Dendritic cell treated with granulocyte-macrophage colony-stimulating factor and Interleukin-4, amounts not matched to agents 40 ng/mL and 50 ng/mL, for 4 days (primary cell): ENCODE data around the gene AGPAT4.

Experiments
- H3K27ac Mint-ChIP-seq: one replicate; pipeline ENCODE4 v1.8.0; 2022; ENCODE audit warnings: mild to moderate bottlenecking, mixed read lengths
- H3K27me3 Mint-ChIP-seq: one replicate; pipeline ENCODE4 v1.8.0; 2022; ENCODE audit warnings: mild to moderate bottlenecking, mixed read lengths
- H3K36me3 Mint-ChIP-seq: one replicate; pipeline ENCODE4 v1.8.0; 2022; ENCODE audit warnings: low read depth, mixed read lengths
- H3K4me1 Mint-ChIP-seq: one replicate; pipeline ENCODE4 v1.8.0; 2022; ENCODE audit warnings: low read depth, mixed read lengths
- H3K4me3 Mint-ChIP-seq: one replicate; pipeline ENCODE4 v1.8.0; 2022; ENCODE audit warnings: mild to moderate bottlenecking, moderate library complexity, mixed read lengths
- H3K9me3 Mint-ChIP-seq: one replicate; pipeline ENCODE4 v1.8.0; 2022; ENCODE audit warnings: mixed read lengths
- intact Hi-C: fragments of 100-400 bp; cut with micrococcal nuclease; formaldehyde crosslinking; loops from one replicate; pipeline ENCODE4 v1.15.0; 2022

Gene AGPAT4

GRCh38 chr6:161301338-161301737 lies 27.5 kb upstream of the AGPAT4 start:
- peaks cover 5% of the 10 kb centered on the region for H3K4me1 Mint-ChIP-seq
- no peak overlapping the region for H3K27ac Mint-ChIP-seq
- H3K36me3 Mint-ChIP-seq = no peaks in the 10 kb centered on the region
- intact Hi-C loops = no loop called here
- H3K27me3 Mint-ChIP-seq = no peaks in the 10 kb centered on the region
- H3K4me3 Mint-ChIP-seq = no peak overlapping the region
- no peaks in the 10 kb centered on the region for H3K9me3 Mint-ChIP-seq

DNA sequence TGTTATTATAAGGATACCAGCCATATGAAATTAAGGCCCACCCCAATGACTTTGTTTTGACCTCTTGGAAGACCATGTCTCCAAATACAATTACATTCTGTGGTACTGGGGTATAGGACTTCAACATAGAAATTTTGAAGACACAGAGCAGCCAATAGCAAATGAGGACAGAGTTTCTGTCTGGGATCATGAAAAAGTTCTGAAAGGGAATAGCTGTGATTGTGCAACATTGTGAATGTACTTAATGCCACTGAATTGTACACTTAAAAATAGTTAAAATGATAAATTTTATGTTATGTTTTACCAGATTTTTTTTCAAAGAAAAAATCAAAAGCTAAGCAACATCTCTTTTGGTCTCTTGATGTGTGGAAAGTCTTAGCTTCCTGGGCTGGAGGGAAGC lies 27.0 kb upstream of the AGPAT4 start:
- Mint-ChIP-seq H3K36me3 (no peaks in the 10 kb centered on the region), H3K4me1 (peaks cover 5% of the 10 kb centered on the region), H3K4me3 (no peak overlapping the region), H3K27me3 (no peaks in the 10 kb centered on the region), H3K9me3 (no peaks in the 10 kb centered on the region), H3K27ac (no peak overlapping the region)
- intact Hi-C loops = no loop called here

GRCh38 chr6:161299726-161300125 lies 25.9 kb upstream of the AGPAT4 start:
- Mint-ChIP-seq H3K27me3 (no peaks in the 10 kb centered on the region), H3K4me3 (no peak overlapping the region), H3K4me1 (peaks cover 5% of the 10 kb centered on the region), H3K9me3 (no peaks in the 10 kb centered on the region), H3K36me3 (no peaks in the 10 kb centered on the region), H3K27ac (no peak overlapping the region)
- intact Hi-C loops = no loop called here

GRCh38 chr6:161295784-161296183 lies 21.9 kb upstream of the AGPAT4 start:
- no peaks in the 10 kb centered on the region for H3K4me1 Mint-ChIP-seq
- H3K9me3 Mint-ChIP-seq = no peaks in the 10 kb centered on the region
- no peak overlapping the region for H3K4me3 Mint-ChIP-seq
- peaks cover 2% of the 10 kb centered on the region for H3K27me3 Mint-ChIP-seq
- intact Hi-C loops = no loop called here
- no peak overlapping the region for H3K27ac Mint-ChIP-seq
- no peaks in the 10 kb centered on the region for H3K36me3 Mint-ChIP-seq

- Mint-ChIP-seq H3K4me1 (no peaks in the 10 kb centered on the region), H3K27me3 (peaks cover 2% of the 10 kb centered on the region), H3K9me3 (no peaks in the 10 kb centered on the region), H3K4me3 (no peak overlapping the region), H3K36me3 (no peaks in the 10 kb centered on the region), H3K27ac (no peak overlapping the region)
- intact Hi-C loops = no loop called here
Observed at GRCh38 chr6:161292650-161293281, 18.9 kb upstream of the AGPAT4 start.

- intact Hi-C loops = no loop called here
- no peaks in the 10 kb centered on the region for H3K9me3 Mint-ChIP-seq
- no peak overlapping the region for H3K4me3 Mint-ChIP-seq
- H3K27ac Mint-ChIP-seq = no peak overlapping the region
- peaks cover 2% of the 10 kb centered on the region for H3K27me3 Mint-ChIP-seq
- H3K36me3 Mint-ChIP-seq = no peaks in the 10 kb centered on the region
- no peaks in the 10 kb centered on the region for H3K4me1 Mint-ChIP-seq
Observed at GRCh38 chr6:161292145-161292544, 18.3 kb upstream of the AGPAT4 start.

GRCh38 chr6:161290751-161291150 lies 16.9 kb upstream of the AGPAT4 start:
- intact Hi-C loops = no loop called here
- no peaks in the 10 kb centered on the region for H3K4me1 Mint-ChIP-seq
- no peak overlapping the region for H3K27ac Mint-ChIP-seq

GRCh38 chr6:161284653-161285052 lies 10.8 kb upstream of the AGPAT4 start:
- no peaks in the 10 kb centered on the region for H3K36me3 Mint-ChIP-seq

More at GRCh38 chr6:161290751-161291150, 16.9 kb upstream of the AGPAT4 start:
- Mint-ChIP-seq H3K27me3 (peaks cover 7% of the 10 kb centered on the region), H3K36me3 (no peaks in the 10 kb centered on the region), H3K4me3 (no peak overlapping the region), H3K9me3 (no peaks in the 10 kb centered on the region)

GRCh38 chr6:161281092-161281491 lies 7.2 kb upstream of the AGPAT4 start:
- Mint-ChIP-seq H3K27me3 (peaks cover 9% of the 10 kb centered on the region), H3K36me3 (no peaks in the 10 kb centered on the region), H3K27ac (no peak overlapping the region), H3K4me3 (no peak overlapping the region), H3K9me3 (peaks cover 14% of the 10 kb centered on the region), H3K4me1 (no peaks in the 10 kb centered on the region)
- intact Hi-C loops = no loop called here

More at GRCh38 chr6:161284653-161285052, 10.8 kb upstream of the AGPAT4 start:
- Mint-ChIP-seq H3K9me3 (peaks cover 14% of the 10 kb centered on the region), H3K4me3 (no peak overlapping the region), H3K27ac (no peak overlapping the region), H3K27me3 (peaks cover 10% of the 10 kb centered on the region), H3K4me1 (no peaks in the 10 kb centered on the region)
- intact Hi-C loops = no loop called here

- Mint-ChIP-seq H3K9me3 (peaks cover 14% of the 10 kb centered on the region), H3K27ac (no peak overlapping the region), H3K4me3 (no peak overlapping the region), H3K27me3 (peaks cover 13% of the 10 kb centered on the region), H3K4me1 (no peaks in the 10 kb centered on the region), H3K36me3 (no peaks in the 10 kb centered on the region)
- intact Hi-C loops = no loop called here
Observed at GRCh38 chr6:161279677-161280415, 6.0 kb upstream of the AGPAT4 start.

- H3K36me3 Mint-ChIP-seq = no peaks in the 10 kb centered on the region
- peaks cover 13% of the 10 kb centered on the region for H3K27me3 Mint-ChIP-seq
- peak overlapping the region; percentile 20 for H3K27ac Mint-ChIP-seq
- H3K9me3 Mint-ChIP-seq = peaks cover 14% of the 10 kb centered on the region
- intact Hi-C loops = no loop called here
- H3K4me3 Mint-ChIP-seq = no peak overlapping the region
- peaks cover 19% of the 10 kb centered on the region for H3K4me1 Mint-ChIP-seq
Observed at GRCh38 chr6:161276605-161277155, 2.8 kb upstream of the AGPAT4 start.

DNA sequence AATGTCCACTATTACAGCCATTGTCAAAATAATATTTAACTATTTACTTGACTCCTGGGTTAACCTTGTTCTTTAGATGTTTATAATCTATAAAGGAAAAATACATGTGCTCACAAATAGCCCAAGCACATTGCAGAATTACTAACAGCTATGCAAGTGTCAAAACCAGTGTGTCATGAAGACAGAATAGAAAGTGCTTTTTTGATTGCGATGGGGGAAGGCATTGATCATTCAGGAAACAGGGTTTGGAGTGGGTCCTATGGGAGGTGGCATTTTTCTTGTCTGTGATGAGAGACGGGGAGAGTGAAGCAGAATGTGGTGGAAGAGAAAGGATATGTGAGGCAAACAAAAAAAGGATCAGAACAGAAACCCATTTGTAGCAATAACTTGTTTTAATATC lies 1.0 kb upstream of the AGPAT4 start:
- no peak overlapping the region for H3K4me3 Mint-ChIP-seq
- intact Hi-C loops = loop anchor here (2.0 to 5.0 kb wide), 4 partner anchors 48 to 283 kb away; partner anchors contain the start of gene MAP3K4
- peak overlapping the region; percentile 90 for H3K27ac Mint-ChIP-seq
- no peaks in the 10 kb centered on the region for H3K9me3 Mint-ChIP-seq
- peaks cover 29% of the 10 kb centered on the region for H3K4me1 Mint-ChIP-seq
- H3K27me3 Mint-ChIP-seq = peaks cover 8% of the 10 kb centered on the region
- peaks cover under 1% of the 10 kb centered on the region for H3K36me3 Mint-ChIP-seq

- Mint-ChIP-seq H3K4me1 (peaks cover 33% of the 10 kb centered on the region), H3K4me3 (peak overlapping the region; percentile 77), H3K36me3 (peaks cover 5% of the 10 kb centered on the region), H3K9me3 (no peaks in the 10 kb centered on the region), H3K27ac (peak overlapping the region; percentile 90), H3K27me3 (peaks cover 8% of the 10 kb centered on the region)
- intact Hi-C loops = loop anchor here (2.0 to 5.0 kb wide), 4 partner anchors 47 to 282 kb away; partner anchors contain the start of gene MAP3K4
Observed at GRCh38 chr6:161274488-161274858, 612 bp upstream of the AGPAT4 start.

DNA sequence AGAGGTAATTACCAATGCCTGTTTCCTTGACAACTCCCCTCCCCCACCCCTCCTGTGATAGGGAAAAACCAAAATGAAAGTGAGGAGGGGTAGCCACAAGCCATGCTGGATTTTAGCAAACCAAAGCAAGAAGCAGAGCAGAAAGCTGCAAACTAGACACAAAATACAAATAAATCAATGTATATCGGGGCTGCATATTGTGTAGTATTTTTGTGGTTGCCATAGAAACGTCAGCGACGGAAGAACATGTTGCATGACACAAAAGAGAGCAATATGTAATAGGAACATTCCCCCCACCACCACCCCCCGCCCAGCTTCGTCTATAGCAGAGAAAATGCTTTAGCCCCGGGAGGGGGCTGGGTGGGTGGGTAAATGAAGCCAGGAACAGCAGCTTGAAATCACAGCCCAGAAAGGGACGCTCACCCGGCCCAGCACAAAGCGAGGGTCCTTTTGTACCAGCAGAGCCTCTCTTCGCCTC lies 548 bp downstream of the AGPAT4 start:
- peak overlapping the region; percentile 77 for H3K4me3 Mint-ChIP-seq

More for the DNA sequence above, 548 bp downstream of the AGPAT4 start:
- Mint-ChIP-seq H3K27me3 (peaks cover 8% of the 10 kb centered on the region), H3K4me1 (peaks cover 42% of the 10 kb centered on the region), H3K9me3 (no peaks in the 10 kb centered on the region), H3K27ac (peak overlapping the region; percentile 90), H3K36me3 (peaks cover 6% of the 10 kb centered on the region)
- intact Hi-C loops = loop anchor here (5.0 kb wide), 3 partner anchors 46 to 281 kb away; partner anchors contain the start of gene MAP3K4
